ENCODE results near the gene BSCL2. TPM values are rescaled to one million over a fixed set of nuclear protein-coding genes. Genes with fewer than 3 reads are reported as not detected.

Gene BSCL2
- total RNA-seq, result 10 to 100 TPM; 30.3 to 58.6 (median 47.9) TPM
- 100 to 1,000 TPM in 1 of 2 donors, 10 to 100 TPM in 1; 99.2 to 151 TPM for polyA plus RNA-seq

DNA sequence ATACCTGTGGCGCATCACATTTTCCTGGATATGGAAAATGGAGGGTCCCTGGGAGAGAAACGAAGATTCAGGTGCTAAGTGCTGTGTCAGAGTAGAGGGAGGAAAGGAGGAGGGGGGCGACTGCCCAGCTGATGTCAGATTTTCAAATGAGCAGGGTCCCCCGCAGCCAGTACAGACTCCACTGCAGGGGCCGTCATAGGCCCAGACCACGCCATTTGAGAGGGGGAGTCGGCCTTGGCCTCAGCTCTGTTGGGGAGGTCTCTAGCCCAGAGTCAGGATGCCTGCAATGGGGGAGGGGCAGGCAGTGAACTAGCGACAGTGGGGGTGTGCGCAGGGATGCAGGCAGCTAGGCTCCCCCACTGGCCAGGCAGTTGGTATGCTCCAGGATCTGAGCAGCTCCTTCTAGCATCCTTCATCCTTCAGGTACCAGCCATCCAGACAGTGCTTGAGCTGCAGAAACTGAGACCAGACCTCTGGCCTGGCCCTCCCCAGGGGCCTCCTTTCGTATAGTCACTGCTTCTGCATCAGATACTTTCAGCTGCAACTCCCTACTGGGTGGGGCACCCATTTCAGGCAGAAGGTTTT, at the start of gene BSCL2, which contains the start of gene GNG3:
TSS of gene BSCL2 (minus strand) at position 148 of the 585 bp plus-strand sequence. CDS start 229 bp downstream, outside the sequence.
TSS of gene GNG3 (plus strand) at position 400 of the 585 bp plus-strand sequence. CDS start 620 bp downstream, outside the sequence.
- no peaks in the 10 kb centered on the region for H3K36me3 ChIP-seq
- no peak for ATAC-seq
- 76% methylated on average over 10 of the region's 10 CpGs for WGBS, 2 donors
- intact Hi-C loops (cut with DNase I), result no loop called here
- H3K4me3 ChIP-seq, result peak within 1 kb of the TSS; percentile 36 to 73 (median 56)
- TF ChIP-seq, protein P1, sequence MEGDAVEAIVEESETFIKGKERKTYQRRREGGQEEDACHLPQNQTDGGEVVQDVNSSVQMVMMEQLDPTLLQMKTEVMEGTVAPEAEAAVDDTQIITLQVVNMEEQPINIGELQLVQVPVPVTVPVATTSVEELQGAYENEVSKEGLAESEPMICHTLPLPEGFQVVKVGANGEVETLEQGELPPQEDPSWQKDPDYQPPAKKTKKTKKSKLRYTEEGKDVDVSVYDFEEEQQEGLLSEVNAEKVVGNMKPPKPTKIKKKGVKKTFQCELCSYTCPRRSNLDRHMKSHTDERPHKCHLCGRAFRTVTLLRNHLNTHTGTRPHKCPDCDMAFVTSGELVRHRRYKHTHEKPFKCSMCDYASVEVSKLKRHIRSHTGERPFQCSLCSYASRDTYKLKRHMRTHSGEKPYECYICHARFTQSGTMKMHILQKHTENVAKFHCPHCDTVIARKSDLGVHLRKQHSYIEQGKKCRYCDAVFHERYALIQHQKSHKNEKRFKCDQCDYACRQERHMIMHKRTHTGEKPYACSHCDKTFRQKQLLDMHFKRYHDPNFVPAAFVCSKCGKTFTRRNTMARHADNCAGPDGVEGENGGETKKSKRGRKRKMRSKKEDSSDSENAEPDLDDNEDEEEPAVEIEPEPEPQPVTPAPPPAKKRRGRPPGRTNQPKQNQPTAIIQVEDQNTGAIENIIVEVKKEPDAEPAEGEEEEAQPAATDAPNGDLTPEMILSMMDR (IDR thresholded peaks at IDR 0.05), result no peak
- no peaks in the 10 kb centered on the region for H3K27me3 ChIP-seq
- peak in 5 of 6 donors; percentile 34 to 74 (median 41) for DNase-seq
- no peak for FAIRE-seq
- no peaks in the 10 kb centered on the region for H3K9me3 ChIP-seq
- peak within 1 kb of the TSS; percentile 56 to 96 (median 88) for H3K27ac ChIP-seq
- H3K4me1 ChIP-seq, result peaks cover 31 to 47% (median 32%) of the 10 kb centered on the region in 3 donors

DNA sequence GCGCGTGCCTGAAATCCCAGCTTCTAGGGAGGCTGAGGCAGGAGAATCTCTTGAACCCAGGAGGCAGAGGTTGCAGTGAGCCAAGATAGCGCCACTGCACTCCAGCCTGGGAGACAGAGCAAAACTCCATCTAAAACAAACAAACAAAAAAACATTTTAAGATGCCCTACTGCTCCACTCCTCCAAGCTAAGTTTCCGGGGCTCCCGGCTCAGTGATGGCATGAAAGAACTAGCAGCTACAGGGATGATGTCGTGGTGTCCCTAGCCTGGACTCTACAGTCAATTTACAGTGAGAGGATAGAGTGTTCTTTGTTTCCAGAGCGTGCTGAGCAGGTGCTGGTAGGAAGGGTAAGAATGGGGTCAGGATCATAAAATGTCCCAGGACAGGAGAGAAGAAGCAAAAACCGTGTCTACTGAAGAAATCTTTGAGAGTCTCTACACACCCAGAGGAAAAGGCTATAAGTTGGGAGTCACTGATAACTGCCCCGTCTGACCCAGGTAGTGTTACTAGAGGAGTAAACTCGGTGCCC, 47.9 kb upstream of the BSCL2 start:
- no peak for ATAC-seq
- intact Hi-C loops (cut with DNase I), result no loop called here
- WGBS, 2 donors, result 68 to 71% methylated on average over 10 of the region's 10 CpGs

DNA sequence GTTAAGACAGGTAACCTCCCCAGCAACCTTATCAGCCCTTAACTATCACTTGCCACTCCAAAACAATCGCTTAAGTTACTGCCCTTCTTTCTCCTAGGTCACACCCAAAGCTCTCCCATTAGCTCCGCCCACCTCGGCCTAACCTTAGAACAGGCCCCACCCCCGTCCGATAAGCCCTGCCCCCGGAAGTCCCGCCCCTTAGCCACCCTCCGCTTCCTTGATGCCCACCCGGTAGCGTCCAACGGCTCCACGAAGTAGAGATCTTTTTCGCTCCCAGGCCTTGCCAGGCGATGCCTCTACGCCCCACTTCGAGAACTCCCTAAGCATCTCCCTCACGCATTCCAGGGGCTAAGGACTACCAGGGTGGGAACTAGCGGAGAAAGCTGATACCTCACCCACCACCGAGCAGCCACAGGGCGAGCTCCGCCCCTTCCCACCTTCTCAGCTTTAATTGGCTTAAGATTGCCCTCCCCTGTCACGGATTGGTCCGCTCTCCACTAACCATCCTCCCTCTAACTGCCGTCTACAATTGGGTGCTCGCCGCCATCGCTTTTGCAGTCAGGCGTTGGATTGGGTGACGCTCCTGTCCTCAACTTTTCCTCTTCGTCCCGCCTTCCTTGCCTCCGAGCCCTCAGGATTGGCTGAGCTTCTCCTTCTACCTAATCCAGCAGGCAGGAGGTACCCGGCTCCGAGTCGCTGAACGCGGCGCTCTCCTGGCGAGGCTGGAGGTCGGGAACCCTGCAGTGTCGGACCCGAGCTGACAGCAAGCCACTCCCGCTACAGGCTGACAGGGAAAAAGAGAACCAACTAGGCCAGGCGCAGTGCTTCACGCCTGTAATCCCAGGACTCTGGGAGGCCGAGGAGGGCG, 46.7 kb upstream of the BSCL2 start, which contains the start of gene ZBTB3:
TSS of gene ZBTB3 (minus strand) at position 425 of the 868 bp plus-strand sequence. CDS start 496 bp downstream, outside the sequence.
- intact Hi-C loops (cut with DNase I), result no loop called here
- FAIRE-seq (peak; percentile 65), ATAC-seq (peak; percentile 94 to 98 (median 96)), DNase-seq (peak; percentile 93 to 98 (median 98))
- H3K9me3 ChIP-seq, result no peaks in the 10 kb centered on the region
- TF ChIP-seq, protein P1 (IDR thresholded peaks at IDR 0.05), result no peak
- WGBS, 2 donors, result 0% methylated on average over 47 of the region's 47 CpGs
- H3K4me3 ChIP-seq, result peak within 1 kb of the TSS; percentile 18 to 61 (median 56)
- H3K4me1 ChIP-seq, result peaks cover 0 to 12% (median 6%) of the 10 kb centered on the region in 3 donors
- no peaks in the 10 kb centered on the region for H3K27me3 ChIP-seq
- peak within 1 kb of the TSS; percentile 48 to 92 (median 78) for H3K27ac ChIP-seq
- no peaks in the 10 kb centered on the region for H3K36me3 ChIP-seq

More for the DNA sequence above, 47.9 kb upstream of the BSCL2 start:
- Histone ChIP-seq H3K27me3 (no peaks in the 10 kb centered on the region), H3K27ac (no peak overlapping the region), H3K9me3 (no peaks in the 10 kb centered on the region), H3K36me3 (no peaks in the 10 kb centered on the region), H3K4me1 (peaks cover 0 to 12% (median 6%) of the 10 kb centered on the region in 3 donors), H3K4me3 (no peak overlapping the region)
- FAIRE-seq (no peak), DNase-seq (no peak)
- TF ChIP-seq, protein P1 (IDR thresholded peaks at IDR 0.05), result no peak

DNA sequence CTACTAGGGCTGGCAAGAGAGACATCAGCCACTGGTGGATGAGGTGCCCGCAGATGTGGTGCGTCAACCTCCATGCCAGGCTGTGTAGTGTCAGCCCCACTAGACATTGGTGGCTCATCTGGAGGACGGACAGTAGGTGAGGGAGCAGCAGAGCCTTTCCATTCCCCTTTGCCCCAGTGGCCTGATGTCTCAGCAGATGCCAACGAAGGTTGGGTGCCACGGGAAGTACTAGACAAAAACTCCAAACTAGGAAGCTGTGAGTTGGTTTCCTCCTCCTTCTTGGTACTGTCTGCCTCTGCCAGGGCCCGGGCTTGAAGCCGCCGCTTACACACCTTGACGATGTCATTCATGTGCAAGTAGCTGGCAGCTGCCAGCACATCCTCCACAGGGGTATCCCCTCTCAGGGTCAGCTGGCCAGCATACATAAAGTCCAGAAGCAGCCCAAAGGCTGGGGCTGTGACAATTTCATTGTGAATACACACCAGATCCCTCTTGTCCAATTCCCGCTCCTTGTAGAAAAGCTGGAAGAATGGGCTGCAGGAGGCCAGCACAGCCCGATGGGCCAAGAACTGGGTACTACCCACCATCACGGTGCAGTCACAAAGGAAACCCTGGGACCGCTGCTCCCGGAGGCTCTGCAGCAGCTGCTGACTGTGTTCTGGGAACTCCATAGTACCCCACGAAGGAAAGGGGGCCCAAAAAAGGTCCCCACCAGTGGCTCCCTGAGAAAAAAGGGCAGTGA, 45.9 kb upstream of the BSCL2 start:
- ATAC-seq (peak; percentile 2 to 3 (median 3)), FAIRE-seq (no peak), DNase-seq (peak in 1 of 6 donors; percentile 41)
- H3K4me1 ChIP-seq, result peaks cover 0 to 12% (median 6%) of the 10 kb centered on the region in 3 donors
- H3K4me3 ChIP-seq, result peak overlapping the region; percentile 11 to 61 (median 56)
- 50 to 54% methylated on average over 14 to 15 of the region's 15 CpGs for WGBS, 2 donors
- no peaks in the 10 kb centered on the region for H3K27me3 ChIP-seq
- intact Hi-C loops (cut with DNase I), result no loop called here
- H3K36me3 ChIP-seq, result no peaks in the 10 kb centered on the region
- peak overlapping the region; percentile 48 to 92 (median 78) for H3K27ac ChIP-seq
- TF ChIP-seq, protein P1 (IDR thresholded peaks at IDR 0.05), result no peak
- no peaks in the 10 kb centered on the region for H3K9me3 ChIP-seq
